Stomach smooth muscle (tissue), 2 donors: ENCODE results near the gene MGRN1.
"Not testable (repeated sequence)": the region's sequence is repeated elsewhere in the genome, so short reads cannot be mapped to it uniquely, and the experiment has no call there.

Experiments
- H3K27ac ChIP-seq: one replicate; pipeline ENCODE4 v1.7.0; 2013; ENCODE audit warnings: mild to moderate bottlenecking, low read length, inconsistent platforms
- H3K27me3 ChIP-seq, 2 donors: one replicate each; pipeline ENCODE4 v1.7.0; 2013; ENCODE audit warnings: low read length in 2 of 2; ENCODE audit not compliant: insufficient read depth in 2 of 2, control insufficient read depth in 1 of 2
- H3K36me3 ChIP-seq, 2 donors: one replicate each; pipeline ENCODE4 v1.7.0; 2013; ENCODE audit warnings: low read length in 2 of 2; ENCODE audit not compliant: control insufficient read depth in 2 of 2, insufficient read depth in 2 of 2
- H3K4me1 ChIP-seq: one replicate; pipeline ENCODE4 v1.7.0; 2013; ENCODE audit warnings: low read length; ENCODE audit not compliant: control insufficient read depth, insufficient read depth
- H3K4me3 ChIP-seq, 2 donors: one replicate each; pipeline ENCODE4 v1.7.0; 2013; ENCODE audit warnings: low read length in 2 of 2
- H3K9ac ChIP-seq, 2 donors: one replicate each; pipeline ENCODE4 v1.7.0; 2013; ENCODE audit warnings: low read length in 2 of 2, mild to moderate bottlenecking in 1 of 2
- H3K9me3 ChIP-seq, 2 donors: one replicate each; pipeline ENCODE4 v1.7.0; 2013; ENCODE audit warnings: low read length in 2 of 2; ENCODE audit not compliant: control insufficient read depth in 2 of 2
- donor health status: healthy.
- donor health status: Pancreatic carcinoma.

MGRN1 gene

GRCh38 chr16:4641895-4642294 is 17.3 kb downstream of the MGRN1 start:
- Histone ChIP-seq H3K36me3 (peaks cover 3 to 5% of the 10 kb centered on the region in 2 donors), H3K4me1 (peaks cover 6% of the 10 kb centered on the region), H3K4me3 (no peak overlapping the region), H3K27ac (no peak overlapping the region), H3K27me3 (no peaks in the 10 kb centered on the region), H3K9ac (no peak overlapping the region), H3K9me3 (no peaks in the 10 kb centered on the region)

- Histone ChIP-seq H3K4me1 (no peaks in the 10 kb centered on the region), H3K27me3 (no peaks in the 10 kb centered on the region), H3K4me3 (no peak overlapping the region), H3K36me3 (peaks cover 5 to 9% of the 10 kb centered on the region in 2 donors), H3K27ac (no peak overlapping the region), H3K9me3 (no peaks in the 10 kb centered on the region), H3K9ac (no peak overlapping the region)
These were observed 22.4 kb downstream of the MGRN1 start for GRCh38 chr16:4646773-4647643.

- H3K4me3 ChIP-seq: no peak overlapping the region
- H3K4me1 ChIP-seq: no peaks in the 10 kb centered on the region
- no peak overlapping the region for H3K9ac ChIP-seq
- no peaks in the 10 kb centered on the region for H3K9me3 ChIP-seq
- no peak overlapping the region for H3K27ac ChIP-seq
- peaks cover 10 to 15% of the 10 kb centered on the region in 2 donors for H3K36me3 ChIP-seq
- H3K27me3 ChIP-seq: no peaks in the 10 kb centered on the region
These were observed 23.0 kb downstream of the MGRN1 start for GRCh38 chr16:4647644-4647980.

GRCh38 chr16:4648917-4649316 is 24.3 kb downstream of the MGRN1 start:
- H3K36me3 ChIP-seq: peaks cover 16 to 19% of the 10 kb centered on the region in 2 donors
- H3K27ac ChIP-seq: no peak overlapping the region
- no peaks in the 10 kb centered on the region for H3K9me3 ChIP-seq
- no peaks in the 10 kb centered on the region for H3K27me3 ChIP-seq
- no peak overlapping the region for H3K9ac ChIP-seq
- no peak overlapping the region for H3K4me3 ChIP-seq
- H3K4me1 ChIP-seq: no peaks in the 10 kb centered on the region

GRCh38 chr16:4649744-4650442 is 25.3 kb downstream of the MGRN1 start:
- H3K4me1 ChIP-seq: no peaks in the 10 kb centered on the region
- no peaks in the 10 kb centered on the region for H3K27me3 ChIP-seq
- H3K9me3 ChIP-seq: no peaks in the 10 kb centered on the region
- H3K36me3 ChIP-seq: peaks cover 22 to 27% of the 10 kb centered on the region in 2 donors
- H3K9ac ChIP-seq: no peak overlapping the region
- no peak overlapping the region for H3K4me3 ChIP-seq
- no peak overlapping the region for H3K27ac ChIP-seq

GRCh38 chr16:4650443-4651074 is 25.9 kb downstream of the MGRN1 start:
- not testable (repeated sequence) for H3K4me3 ChIP-seq, H3K27me3 ChIP-seq, H3K27ac ChIP-seq, H3K9ac ChIP-seq, H3K4me1 ChIP-seq, H3K9me3 ChIP-seq
- peaks cover 24 to 27% of the 10 kb centered on the region in 2 donors for H3K36me3 ChIP-seq

- H3K36me3 ChIP-seq: peaks cover 30 to 32% of the 10 kb centered on the region in 2 donors
- H3K4me3 ChIP-seq: no peak overlapping the region
- no peak overlapping the region for H3K27ac ChIP-seq
- H3K9me3 ChIP-seq: no peaks in the 10 kb centered on the region
- H3K4me1 ChIP-seq: no peaks in the 10 kb centered on the region
- H3K9ac ChIP-seq: no peak overlapping the region
- no peaks in the 10 kb centered on the region for H3K27me3 ChIP-seq
These were observed 27.2 kb downstream of the MGRN1 start for GRCh38 chr16:4651827-4652226.

- Histone ChIP-seq H3K27ac (no peak overlapping the region), H3K9me3 (no peaks in the 10 kb centered on the region), H3K9ac (no peak overlapping the region), H3K4me3 (no peak overlapping the region), H3K27me3 (no peaks in the 10 kb centered on the region), H3K4me1 (no peaks in the 10 kb centered on the region), H3K36me3 (peaks cover 34 to 36% of the 10 kb centered on the region in 2 donors)
These were observed 27.9 kb downstream of the MGRN1 start for GRCh38 chr16:4652561-4652960.

- Histone ChIP-seq H3K4me3 (no peak overlapping the region), H3K9me3 (no peaks in the 10 kb centered on the region), H3K27me3 (no peaks in the 10 kb centered on the region), H3K27ac (no peak overlapping the region), H3K36me3 (peaks cover 38 to 42% of the 10 kb centered on the region in 2 donors), H3K9ac (no peak overlapping the region), H3K4me1 (no peaks in the 10 kb centered on the region)
These were observed 29.7 kb downstream of the MGRN1 start for GRCh38 chr16:4654011-4654963.

- Histone ChIP-seq H3K36me3 (peaks cover 42 to 43% of the 10 kb centered on the region in 2 donors), H3K4me1 (peaks cover 5% of the 10 kb centered on the region), H3K27ac (no peak overlapping the region), H3K9ac (no peak overlapping the region), H3K9me3 (no peaks in the 10 kb centered on the region), H3K4me3 (no peak overlapping the region), H3K27me3 (no peaks in the 10 kb centered on the region)
These were observed 30.5 kb downstream of the MGRN1 start for GRCh38 chr16:4654964-4655590.
